ENCODE measurements around the gene PRLR.

PRLR gene

DNA sequence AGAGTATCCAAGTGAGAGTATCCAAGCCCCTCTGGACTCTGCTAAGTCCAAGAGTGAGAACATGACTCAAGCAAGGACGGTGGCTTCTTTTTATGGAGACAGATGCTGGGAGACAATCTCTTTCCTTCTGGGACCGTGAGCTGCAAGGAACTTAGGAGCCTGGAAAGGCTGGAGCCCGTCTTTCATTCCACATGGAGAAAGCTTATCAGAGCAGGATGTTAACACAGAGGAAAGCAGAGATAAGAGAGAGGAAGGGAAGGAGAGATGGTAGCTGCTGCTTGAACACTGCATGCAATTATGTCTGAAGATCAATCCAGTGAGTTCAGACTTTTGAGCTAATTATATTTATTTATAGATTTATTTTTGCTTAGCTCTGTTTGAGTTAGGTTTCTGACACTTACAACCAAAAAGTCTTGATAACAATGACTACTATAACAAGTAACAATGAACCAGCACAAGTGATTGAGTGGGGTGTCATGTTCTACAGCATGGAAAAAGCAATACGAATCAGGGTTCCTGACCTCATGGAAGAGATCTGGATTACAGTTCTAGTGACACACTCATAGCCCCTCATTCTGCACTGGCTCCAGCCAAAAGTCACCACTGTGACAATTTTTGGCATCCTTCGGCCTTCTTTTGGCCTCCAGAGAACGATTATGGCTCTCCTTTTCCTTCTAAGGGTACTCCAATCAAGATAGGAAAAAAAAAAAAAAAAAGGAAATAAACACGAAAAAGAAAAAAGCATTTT is 71.5 kb downstream of the PRLR start:
- DNase-seq = no peak

DNA sequence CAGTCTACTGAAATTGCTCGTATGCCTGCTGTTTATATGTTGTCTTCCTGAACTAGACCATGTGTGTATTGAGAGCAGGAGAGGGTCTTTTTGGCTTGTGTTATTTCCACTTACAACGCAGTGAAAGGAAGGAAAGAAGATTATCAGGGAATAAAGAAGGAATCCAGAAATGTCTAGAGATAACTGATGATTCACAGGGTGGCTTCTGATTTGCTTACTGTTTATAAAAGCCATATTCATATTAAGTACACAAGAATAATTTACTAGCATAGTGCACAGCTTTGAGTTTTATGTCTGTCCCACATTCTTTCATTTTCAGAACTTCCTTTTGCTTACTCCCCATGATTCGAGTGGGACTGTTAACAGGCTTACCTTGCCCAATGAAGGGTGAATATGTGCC is 72.1 kb downstream of the PRLR start:
- no peak for DNase-seq

DNA sequence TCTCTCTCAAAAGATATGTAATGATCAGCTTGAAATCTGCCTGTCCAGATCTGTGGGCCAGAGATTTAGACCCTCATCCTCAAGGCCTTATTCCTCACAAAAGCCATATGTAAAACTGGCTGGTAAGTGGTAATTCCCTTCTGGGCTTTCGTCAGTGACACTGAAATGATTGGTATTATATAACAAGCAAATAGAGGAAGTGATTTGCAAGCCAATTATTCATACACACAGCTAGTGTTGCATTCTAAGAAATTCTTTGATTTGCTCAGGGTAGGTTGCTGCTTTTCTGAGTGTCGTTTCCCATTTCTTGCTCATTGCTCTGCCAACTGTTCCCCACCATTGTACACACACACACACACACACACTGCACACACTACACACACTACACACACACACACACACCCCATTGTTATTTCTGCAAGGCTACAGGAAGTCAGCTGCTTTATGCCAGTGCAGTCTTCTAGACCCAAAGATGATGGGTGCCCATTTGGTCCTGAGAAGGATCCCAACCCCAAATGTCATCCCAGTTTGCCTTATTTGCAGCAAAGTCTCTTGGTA is 76.8 kb downstream of the PRLR start:
- no peak for DNase-seq

DNA sequence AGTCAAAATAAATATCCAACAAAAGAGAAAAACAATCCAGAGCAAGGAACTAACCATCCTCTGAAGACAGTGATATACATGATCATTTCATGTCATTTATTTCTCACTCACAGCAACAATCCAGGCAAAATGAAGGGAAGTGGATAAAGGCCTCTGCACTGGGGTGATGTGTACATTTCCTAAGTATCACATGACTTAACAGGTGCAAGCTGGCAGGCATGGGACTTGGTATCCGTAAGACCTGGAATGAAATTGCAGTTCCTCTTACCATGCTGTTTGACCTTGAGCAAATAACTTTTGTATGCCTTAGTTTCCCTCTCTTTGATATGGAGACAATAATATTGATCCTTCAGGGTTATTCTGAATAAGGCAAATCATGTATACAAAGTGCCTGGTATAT is 77.6 kb downstream of the PRLR start:
- DNase-seq = no peak

DNA sequence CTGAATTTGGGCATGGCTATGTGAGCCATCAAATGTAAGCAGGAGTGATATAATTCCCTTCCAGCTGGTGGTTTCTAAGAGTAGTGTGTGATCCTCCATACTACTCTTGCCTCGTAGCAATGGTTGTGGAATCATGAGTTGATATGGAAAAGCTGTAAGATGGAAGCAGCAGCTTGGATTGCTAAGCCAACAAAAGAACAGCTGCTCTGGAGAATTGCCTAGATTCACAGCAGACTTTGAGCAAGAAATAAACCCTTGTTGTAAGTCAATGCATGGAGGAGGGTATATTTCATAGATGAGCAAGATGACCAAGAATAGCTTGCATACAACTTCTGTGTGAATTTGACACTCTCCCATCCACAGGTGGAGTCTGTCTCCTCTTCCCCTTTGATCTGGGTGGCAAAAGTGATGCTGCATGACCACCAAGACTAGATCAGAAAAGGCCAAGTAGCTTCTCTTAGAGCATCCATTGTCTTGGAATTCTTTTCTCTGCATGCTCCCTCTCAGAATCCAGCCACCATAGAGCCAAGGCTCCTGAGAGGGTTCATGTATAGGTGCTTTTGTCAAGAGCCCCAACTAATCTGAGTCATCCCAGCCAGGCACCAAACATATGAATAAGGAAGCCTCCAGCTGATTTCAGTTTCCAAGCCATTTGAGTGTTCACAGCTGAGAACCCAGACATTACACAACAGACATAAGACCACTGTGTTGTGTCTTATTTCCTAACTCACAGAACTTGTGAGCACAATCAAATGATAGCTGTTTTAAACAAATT is 79.0 kb downstream of the PRLR start:
- no peak for DNase-seq

DNA sequence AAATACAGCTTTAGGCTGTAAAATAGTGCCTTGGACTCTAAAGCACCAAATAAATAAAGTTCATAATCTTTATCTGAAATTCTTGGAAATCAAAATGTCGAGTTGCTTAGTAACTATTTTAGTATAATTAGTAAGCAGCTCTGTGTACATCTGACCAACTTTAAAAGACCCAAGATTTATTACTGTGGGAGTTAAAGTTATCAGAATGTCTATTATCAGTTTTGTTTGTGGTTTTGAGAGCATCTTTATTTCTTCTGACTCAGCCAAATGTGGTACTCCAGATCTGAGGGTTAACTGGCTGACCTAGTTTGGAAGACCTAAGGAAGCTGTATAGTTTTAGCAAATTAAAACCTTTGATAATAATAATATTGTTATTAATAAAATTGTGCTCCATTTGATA is 81.2 kb downstream of the PRLR start:
- no peak for DNase-seq

DNA sequence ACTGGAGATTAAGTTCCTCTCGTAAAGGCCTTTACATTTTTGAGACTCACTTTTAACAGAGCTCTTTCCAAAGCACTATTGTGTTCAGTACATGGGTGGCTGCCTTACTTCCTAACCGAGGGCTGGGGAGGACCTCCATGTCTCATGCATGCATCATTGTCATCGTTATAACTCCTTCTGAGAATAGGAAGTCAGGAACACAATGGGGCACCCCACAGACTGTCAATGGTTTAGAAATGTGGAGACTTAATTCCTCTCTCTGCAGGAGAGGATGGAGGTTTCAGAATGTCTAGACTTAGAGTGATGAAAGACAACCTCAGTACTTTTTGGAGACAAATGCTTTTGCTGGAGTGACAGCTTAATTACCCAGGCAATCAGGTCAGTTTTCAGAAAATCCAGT is 83.9 kb downstream of the PRLR start:
- no peak for DNase-seq

DNA sequence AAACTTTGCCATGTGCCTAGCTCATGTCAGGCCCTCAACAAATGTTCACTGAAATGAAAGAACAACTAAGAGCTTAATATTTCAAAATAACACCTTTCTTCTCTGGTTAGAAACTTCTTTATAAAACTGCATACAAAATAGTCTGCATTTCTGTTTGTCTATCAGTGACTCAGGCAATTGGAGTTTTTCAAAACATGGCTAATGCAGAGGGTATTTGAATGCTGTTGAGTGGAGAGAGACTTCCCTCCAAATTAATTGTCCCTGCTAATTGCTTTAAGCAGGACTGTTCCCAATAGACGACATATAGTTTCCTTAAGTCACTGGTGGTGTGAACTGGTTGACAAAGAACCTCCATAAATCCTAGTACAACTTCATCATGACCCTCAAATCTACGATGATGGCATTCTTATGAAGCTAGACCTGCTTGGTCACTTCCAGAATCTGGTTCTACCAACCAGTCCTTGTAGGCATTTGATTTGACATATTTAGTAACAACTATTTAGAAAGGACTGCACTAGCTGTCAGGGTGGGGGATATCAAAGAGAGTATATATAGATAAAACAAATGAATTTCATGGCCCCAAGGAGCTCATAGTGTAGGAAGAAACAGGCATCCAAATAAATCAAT is 84.5 kb downstream of the PRLR start:
- no peak for DNase-seq

DNA sequence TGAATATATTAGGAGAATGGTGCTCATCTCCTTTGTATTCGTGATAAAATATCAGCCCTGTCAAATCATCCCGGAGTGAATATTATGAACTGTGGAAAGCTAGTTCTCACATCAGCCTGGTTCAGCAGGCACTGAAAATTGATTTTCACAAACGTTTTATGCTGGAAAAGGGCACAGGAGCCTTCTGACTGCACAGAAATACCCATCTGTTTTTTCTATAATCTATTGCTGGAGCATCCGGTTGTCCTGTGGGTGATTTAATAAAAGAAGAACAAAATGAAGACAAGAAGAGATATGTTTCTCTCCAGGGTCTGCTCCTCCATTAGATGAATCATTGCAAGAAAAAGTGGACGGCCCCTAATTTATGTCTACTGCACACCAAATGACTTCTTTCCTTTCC is 85.3 kb downstream of the PRLR start:
- DNase-seq = no peak

DNA sequence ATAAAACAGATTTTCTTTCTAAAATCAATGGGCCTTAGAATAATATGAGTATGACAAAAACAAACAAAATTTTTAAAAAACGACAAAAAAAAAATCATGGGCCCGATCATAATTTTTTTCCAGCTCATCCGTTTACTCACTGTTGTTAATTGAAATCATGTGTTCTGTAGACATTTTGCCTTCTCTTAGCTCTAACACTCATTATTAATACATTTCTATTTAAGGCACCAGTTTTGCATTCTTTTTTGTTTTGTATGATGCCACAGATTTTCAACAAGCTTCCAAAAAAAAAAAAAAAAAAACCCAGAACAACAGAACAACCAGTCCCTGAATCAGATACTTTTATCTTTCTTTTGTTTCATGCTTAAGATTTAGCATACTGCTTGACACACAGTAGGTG is 86.4 kb downstream of the PRLR start:
- DNase-seq = no peak

DNA sequence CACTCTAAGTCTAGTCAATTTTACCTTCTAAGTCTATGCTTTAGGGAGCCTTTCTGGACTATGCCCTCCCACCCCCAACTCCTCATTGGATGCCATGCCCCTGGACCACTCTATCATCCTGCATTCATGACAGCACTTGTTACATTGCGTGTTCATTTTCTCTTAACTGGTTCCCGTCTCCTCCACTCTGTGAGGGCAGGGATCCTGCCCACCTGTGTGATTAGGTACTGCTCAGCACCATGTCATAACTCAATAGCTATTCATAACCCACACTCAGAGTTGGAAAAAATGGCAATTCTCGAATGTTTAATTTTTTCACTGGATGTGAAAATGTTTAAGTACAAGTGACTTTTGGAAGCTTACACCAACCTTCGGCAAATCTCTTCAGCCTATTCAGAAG is 88.5 kb downstream of the PRLR start:
- no peak for DNase-seq

DNA sequence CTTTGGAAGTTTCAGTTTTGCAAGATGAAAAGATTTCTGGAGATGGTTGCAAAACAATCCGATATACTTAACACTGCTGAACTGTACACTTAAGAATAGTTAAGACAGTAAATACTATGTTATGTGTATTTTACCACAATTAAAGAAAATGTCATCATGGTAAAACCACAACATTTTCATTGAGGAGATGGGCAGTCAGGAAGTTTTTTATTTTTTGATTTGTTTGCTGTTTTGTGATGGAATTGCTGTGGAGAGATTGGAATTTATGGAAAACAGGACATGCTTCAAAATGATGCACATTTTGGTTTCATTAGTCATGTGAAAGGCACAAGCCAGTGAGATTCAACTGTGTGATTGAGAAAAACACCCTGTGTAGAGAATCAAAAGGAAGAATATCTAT is 92.1 kb downstream of the PRLR start:
- no peak for DNase-seq

DNA sequence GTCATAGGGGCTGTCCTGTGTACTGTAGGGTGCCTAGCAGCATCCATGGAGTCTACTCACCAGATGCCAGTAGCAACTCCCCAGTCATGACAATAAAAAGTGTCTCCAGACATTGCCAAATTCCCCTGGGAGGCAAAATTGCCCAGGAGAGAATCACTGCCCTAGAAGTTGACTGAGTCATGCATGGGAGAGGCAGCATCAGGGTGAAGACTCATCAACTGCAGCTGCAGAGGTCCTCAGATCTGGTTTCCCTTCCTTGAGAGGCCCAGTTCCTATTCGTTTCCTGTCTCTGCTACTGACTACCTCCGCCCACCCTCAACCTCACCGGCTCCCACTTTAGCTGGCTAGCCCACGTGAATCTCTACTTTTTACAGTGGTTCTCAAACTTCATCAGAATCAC is 93.9 kb downstream of the PRLR start:
- DNase-seq = no peak

DNA sequence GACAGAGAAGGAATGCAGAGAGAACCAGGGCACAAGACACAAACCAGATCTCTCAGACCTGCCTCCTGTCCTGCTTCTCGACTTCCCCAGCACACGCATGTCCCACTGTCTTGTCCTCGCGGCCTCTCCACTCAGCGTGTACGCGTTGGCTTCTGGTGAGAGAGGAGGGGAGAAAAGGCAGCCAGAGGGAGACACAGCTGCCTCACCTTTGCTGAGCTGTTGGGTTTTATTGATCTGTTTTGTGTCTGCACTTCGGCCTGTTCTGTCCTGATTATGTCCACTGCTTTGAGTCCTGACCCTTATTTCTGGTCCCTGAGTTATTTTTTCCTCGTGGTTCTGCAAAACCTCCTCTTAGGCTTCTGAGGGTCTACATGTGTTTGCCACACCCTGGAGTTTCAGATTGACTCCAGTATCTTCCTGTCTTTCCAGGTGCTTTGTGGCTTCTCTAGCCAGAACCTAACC is 95.0 kb downstream of the PRLR start:
- DNase-seq = no peak

DNA sequence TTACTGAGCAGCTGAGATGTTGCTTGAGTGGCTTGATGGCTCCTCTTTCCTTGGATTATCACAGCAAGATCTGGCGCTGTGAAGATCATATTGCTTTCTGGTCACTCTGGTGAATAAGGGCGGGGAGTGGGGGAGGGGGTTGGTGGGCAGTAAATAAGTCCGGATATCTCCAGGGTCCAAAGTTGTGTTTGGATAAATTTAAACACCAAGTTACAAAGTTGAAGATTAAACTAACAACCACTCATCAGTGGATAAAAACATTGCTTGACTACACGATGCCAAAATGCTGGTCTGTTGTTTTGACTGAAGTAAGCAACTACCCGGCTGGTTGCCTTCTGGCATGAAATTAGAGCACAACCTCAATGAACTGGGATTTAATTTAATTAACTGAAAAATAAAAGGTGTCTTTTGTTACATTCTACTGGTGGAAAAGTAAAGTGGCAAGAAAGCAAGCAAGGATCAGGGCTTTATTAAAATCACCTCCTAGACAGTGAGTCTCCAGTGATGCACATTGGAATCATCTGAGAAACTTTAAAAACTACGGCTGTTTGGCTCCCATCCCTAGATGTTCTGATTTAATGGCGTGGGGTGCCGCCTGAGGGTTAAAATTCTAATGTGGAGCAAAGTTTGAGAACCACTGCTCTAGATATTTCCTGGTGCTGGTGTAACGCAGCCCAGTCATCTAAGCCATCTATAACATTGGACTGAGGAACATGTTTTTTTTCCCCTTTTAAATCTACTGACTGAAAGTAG is 95.8 kb downstream of the PRLR start:
- DNase-seq = no peak

DNA sequence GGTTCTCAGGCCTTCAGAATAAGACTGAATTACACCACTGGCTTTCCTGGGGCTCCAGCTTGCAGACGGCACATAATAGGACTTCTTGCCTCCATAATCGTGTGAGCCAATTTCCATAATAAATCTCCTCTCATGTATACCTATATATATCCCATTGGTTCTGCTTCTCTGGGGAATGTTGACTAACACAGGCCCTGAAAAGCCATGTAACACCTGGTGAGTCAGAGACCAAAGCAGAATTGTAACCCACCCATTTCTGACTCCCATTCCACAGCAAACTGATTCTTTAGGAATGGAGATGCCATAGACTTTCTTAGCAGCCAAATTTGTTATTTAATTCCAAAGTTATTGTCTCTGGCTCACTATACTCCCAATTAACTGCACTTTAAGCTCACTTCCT is 97.1 kb downstream of the PRLR start:
- no peak for DNase-seq

DNA sequence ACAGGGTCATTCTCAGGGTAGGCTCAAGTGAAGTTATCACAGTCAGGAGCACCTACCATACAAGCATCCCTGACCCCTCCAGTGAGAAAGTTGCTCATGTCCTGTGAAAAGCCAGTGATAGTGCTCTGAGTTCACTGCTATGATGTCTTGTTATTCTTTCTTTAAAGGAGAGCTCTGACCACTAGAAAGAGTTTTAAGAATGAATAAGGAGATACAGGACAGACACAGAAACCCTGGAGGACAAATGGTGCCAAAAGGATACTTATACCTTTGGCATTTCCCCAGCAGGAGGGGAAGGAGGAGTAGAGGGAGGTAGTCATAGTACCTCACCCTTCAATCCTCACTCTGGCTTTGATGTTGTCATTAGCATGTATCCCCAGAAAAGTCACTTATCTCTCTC is 98.6 kb downstream of the PRLR start:
- DNase-seq = no peak

DNA sequence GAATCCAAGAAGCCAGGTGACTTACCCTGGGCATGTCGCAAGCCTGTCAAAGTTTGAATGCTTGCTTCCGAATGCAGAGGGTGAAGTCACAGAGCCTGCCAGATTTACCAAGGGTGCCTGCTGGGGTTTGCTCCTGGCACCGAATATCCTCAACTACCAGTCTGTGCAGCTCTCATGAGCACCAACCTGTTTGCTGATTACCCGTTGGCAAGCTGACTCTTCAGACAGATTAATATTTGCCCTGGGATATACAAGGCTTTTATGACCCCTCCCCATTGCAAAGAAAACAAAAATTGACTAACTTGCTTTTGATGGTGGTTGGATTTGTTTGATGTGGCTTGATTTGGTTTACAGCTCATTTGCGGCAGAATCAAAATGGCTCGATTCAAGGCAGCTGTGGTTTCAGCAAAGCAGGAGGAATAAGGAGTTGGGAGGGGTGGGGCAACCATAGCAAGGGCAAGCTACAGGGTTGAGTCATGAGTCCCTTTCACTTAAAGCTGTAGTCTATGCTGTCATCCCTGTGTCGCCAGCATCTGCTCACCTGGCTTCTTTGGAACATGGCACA is 100.3 kb downstream of the PRLR start:
- peak; percentile 74 for DNase-seq

DNA sequence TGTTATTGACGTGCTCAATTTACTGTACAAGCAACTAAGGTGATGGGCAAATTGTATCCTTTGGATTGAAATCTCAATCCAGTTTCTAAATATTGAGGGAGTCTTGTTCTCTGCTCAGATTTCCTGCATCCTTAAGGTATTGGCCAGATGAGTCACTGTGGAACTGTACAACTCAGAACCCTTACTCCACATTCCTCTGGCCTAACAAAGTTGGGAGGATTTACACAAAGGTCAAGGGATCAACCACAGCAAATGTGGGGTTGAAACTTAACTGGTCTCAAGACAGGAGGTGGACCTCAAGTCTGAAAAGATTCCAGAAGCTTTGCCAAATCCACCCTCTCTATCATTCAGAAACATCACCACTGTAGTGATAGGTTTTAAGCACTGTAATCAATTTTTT is 101.0 kb downstream of the PRLR start:
- DNase-seq = no peak

DNA sequence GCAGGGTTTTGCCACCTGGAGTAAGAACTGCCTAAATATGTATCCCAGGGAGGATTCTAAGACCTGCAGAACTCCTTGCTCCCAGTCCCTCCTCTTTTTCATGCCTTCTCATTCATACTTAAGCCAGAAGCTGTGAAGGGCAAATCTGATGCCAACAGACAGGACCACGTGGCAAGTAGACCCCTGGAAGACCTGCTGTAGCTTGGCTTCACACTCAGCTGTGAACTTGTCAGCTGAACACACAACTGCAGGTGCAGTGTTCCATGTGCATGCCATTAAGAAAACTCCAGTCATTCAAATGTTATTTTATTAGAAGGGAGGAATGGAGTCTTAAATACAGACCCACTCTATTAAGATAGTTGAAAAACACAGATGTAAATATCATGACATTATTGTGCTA is 103.3 kb downstream of the PRLR start:
- DNase-seq = no peak

DNA sequence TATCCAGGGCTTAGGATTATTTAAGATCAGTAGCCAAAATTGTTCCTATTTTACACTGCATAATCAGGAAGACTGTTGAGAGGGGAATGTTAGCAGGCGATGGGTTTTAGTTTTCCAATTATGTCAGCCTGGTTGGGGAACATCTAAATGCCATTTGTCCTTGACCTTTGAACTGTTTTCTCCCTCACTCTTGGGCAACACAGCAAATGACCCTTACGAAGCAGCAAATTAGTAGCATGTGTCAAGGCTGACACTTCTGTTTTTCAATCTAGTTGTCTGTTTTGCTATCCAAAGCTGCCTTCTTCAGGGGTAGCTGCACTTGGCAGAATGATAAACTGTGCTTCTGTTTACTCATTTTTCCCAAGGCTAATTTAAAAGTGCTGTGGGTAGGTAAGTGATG is 104.5 kb downstream of the PRLR start:
- no peak for DNase-seq

DNA sequence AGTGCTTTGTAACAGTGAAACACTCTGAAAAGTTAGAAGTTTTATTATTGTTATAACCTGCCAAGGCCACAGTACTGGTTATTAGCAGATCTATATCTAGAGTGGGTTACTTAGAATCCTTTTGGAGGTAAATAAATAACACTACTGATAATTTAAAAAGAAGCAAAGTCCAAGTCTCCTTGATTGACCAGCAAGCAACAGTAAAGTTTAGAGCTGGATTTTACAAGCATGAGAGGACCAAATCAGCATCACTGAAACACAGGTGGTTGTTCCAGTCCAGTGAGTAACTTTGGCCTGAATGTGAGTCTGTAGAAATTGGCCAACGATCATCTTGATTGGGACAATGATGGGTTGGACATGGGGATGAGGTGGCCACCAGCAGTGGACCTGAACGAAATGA is 105.4 kb downstream of the PRLR start:
- DNase-seq = no peak

DNA sequence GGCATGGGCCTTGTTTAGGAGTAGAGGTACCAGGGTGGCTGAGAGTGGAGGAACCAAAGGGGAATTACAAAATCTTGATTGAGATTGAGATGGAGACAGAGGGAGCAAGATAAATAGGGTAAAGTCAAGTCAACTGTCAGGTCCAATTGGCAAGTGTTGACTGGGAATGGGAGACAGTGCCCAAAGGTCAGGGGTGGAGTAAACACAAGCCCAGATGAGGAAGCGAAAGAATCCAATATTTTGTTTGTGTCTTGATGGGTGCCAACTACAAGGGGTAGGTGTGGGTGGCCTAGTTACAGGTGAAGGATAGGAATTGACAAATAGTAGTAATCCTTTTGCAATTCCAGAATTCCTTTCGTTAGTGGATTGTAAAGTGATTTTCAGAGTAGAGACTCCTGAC is 107.5 kb downstream of the PRLR start:
- no peak for DNase-seq
